Astrocyte (in vitro differentiated cells and primary cell): ENCODE measurements around the gene PRSS16.

ENCODE experiments used
- CTCF ChIP-seq: IDR thresholded peaks from 2 replicates; pipeline ENCODE4 v1.5.1; 2011; ENCODE audit warnings: low read depth, mild to moderate bottlenecking, inconsistent platforms, low read length, moderate library complexity; ENCODE audit not compliant: insufficient read depth
- EZH2 ChIP-seq: IDR thresholded peaks from 2 replicates; pipeline ENCODE4 v1.6.1; 2012; ENCODE audit warnings: mild to moderate bottlenecking, low read length, inconsistent platforms; ENCODE audit not compliant: insufficient read depth

- TF ChIP-seq CTCF (no peak), EZH2 (no peak)
These were observed 12.9 kb downstream of the PRSS16 start for GRCh38 chr6:27260369-27260768.
